DMS79 (cell line): Measurements from ENCODE around the gene PYDC2.
"Not testable (repeated sequence)": the region's sequence is repeated elsewhere in the genome, so short reads cannot be mapped to it uniquely, and the experiment has no call there.

Experiments used
- DNase-seq: peaks from one replicate; lab custom pipeline; 2025; lab: John Stamatoyannopoulos, UW

PYDC2 gene

DNA sequence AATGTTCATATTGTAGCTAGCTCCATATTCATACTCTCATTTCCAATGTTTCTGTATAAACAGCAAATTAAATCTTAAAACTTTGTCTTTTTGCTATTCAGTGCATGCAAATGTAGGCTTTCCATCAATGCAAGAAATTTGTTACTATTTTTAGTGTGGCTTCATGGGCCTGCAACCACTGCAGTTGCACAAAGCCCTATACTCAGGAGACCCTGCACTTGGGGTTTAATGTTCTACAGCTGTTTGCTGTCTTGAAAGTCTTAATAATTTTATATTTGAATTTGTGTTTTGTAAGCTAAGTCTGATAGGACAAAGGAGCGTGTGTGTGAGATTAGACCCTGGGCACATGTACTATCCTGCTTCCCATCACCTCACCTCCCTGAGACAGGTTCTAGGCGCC is 9.6 kb downstream of the PYDC2 start:
- DNase-seq, result no peak

GRCh38 chr3:191473661-191474198 is 12.8 kb downstream of the PYDC2 start:
- no peak for DNase-seq

DNA sequence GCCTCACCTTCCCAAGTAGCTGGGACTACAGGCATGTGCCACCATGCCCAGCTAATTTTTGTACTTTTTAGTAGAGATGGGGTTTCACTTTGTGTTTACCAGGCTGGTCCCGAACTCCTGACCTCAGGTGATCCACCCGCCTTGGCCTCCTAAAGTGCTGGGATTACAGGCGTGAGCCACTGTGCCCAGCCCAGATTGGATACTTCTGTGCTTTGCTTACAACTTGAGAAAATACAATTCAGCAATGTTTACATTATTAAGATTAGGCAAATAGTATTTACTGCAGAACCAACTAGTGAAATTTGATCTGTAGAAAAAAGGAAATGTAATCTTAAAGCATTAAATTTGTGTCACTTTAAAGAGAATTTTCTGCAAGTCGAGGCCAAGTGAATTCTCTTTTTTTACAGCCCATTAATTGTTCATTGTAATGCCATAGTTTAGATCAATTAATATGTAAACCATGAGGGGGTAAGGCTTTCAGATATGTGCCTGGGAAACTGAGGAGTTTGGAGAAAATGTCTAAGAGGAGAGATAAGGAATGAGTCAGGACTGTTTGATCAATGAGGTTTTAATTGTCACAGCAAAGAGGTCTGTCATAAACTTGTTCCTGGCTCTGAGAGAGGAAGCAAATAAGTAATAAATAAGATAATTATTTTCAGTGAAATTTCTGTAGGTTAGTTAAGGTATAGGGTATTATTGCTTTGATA is 15.3 kb downstream of the PYDC2 start:
- no peak for DNase-seq

- DNase-seq, result not testable (repeated sequence)
Observed at GRCh38 chr3:191483994-191484393, 23.0 kb downstream of the PYDC2 start.

GRCh38 chr3:191484461-191484860 is 23.5 kb downstream of the PYDC2 start:
- DNase-seq, result no peak

GRCh38 chr3:191492601-191493000 is 31.6 kb downstream of the PYDC2 start:
- DNase-seq, result no peak

DNA sequence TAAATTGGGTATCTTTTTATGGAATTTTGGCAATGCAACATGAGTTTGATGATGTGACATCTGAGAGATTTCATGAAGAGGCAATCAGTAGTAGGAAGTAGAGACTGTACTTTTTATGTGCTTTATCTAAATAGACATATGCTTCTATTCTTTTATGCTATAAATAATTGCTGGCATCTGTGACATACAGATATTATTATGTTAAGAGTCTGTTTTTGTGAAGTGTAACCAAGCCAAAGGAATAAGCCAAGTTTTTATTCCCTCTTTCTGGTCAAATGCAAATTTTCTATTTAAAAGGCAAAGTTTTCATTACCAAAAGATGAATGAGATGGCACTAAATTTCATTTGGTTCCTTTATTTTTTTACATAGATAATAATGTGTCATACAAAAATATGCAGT is 32.4 kb downstream of the PYDC2 start:
- DNase-seq, result no peak

DNA sequence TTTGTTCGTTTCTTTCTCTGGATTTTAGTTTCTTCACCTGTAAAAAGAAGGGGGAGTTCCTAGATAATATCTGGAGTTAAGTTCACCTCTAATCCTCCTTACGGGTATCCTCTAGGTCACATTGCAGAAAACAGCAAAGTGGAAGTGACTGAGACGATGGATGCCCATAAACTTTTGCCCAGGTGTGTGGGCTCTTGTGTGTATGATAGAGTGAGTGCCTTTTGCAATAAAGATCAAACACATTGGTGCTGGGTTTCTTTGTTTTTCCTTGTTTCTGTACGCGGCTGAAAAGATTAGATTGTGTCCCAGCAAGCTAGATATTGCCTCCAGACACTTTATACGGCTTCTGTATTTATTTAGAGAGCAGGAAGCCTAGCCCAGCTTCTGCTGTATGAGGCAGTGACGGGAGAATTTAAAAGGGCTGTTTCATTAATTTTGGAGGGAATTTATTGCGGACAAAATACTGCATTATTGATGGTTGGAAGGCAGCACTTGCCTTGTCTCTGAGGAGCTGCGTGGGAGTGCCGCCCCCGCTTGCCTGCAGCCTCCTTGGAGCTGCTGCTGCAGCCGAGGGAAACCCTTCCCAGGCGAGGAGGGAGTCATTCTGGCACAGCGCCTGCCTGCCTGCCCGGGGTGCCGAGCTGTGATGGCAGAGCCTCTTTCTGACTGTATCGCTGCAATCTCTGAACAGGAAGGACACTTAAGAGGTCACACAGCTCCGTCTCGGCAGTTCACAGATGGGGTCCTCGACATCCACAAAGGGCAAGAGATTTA is 38.5 kb downstream of the PYDC2 start:
- peak; percentile 43 for DNase-seq

GRCh38 chr3:191500892-191501291 is 39.9 kb downstream of the PYDC2 start:
- no peak for DNase-seq

DNA sequence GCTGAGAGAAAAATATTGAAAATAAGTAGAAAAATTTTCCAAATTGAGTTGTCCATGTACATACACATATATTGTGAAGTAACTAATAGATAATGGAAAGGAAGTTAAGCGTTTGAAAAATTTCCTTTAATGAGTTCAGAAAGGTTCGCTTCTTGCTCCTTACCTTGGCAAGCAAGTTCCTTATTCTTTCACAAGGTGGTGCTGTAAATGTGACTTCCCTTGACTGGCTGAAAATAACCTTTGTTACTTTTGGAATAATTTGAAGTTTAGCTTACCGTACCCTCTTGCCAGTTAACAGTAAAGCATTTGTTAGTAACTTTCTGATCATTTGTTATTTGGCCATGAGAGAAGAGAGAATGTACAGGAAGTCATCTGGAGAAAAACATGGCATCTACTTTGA is 41.6 kb downstream of the PYDC2 start:
- no peak for DNase-seq

DNA sequence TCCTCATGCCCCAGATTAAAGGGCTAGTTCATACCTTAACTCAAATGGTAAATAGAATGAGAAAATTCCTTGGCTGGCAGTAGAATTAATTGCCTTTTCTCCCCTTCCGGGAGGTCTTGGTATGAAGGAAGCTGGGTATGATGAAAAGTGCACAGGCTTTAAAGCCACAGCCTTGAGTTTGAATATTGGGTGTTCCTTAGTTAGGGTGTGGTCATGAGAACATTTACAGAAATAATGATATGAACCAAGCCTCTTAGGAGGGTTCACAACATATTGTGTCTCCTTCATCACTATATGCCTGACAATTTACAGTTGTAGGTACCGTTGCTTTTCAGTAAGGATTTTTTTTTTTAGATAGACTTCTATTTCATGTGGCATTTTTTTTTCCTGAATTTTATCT is 48.1 kb downstream of the PYDC2 start:
- DNase-seq, result no peak
